Left forelimb (tissue), 1 donor: ENCODE data around the gene OPN5.

ENCODE experiments used
- DNase-seq: peaks from one replicate; pipeline ENCODE4 v3.0.0-alpha.2; 2018; ENCODE audit warnings: low spot score

Gene OPN5

GRCh38 chr6:47788498-47788884, 6.7 kb downstream of the OPN5 start:
- DNase-seq = no peak

- no peak for DNase-seq
Observed at GRCh38 chr6:47789553-47789952, 7.7 kb downstream of the OPN5 start.

GRCh38 chr6:47792216-47792733, 10.4 kb downstream of the OPN5 start:
- DNase-seq = no peak

- DNase-seq = no peak
Observed at GRCh38 chr6:47794577-47795135, 12.8 kb downstream of the OPN5 start.

- DNase-seq = no peak
Observed at GRCh38 chr6:47801984-47802383, 20.2 kb downstream of the OPN5 start.

- DNase-seq = no peak
Observed at GRCh38 chr6:47804821-47805220, 23.0 kb downstream of the OPN5 start.

- DNase-seq = no peak
Observed at GRCh38 chr6:47809873-47810272, 28.0 kb downstream of the OPN5 start.

- no peak for DNase-seq
Observed at GRCh38 chr6:47810885-47811284, 29.1 kb downstream of the OPN5 start.

- no peak for DNase-seq
Observed at GRCh38 chr6:47811443-47811842, 29.6 kb downstream of the OPN5 start.

- no peak for DNase-seq
Observed at GRCh38 chr6:47817749-47818148, 35.9 kb downstream of the OPN5 start.

- DNase-seq = no peak
Observed at GRCh38 chr6:47819461-47819860, 37.6 kb downstream of the OPN5 start.

- DNase-seq = no peak
Observed at GRCh38 chr6:47822856-47823554, 41.2 kb downstream of the OPN5 start.

- DNase-seq = no peak
Observed at GRCh38 chr6:47832386-47833100, 50.7 kb downstream of the OPN5 start.

GRCh38 chr6:47834196-47834595, 52.4 kb downstream of the OPN5 start:
- DNase-seq = no peak

- DNase-seq = no peak
Observed at GRCh38 chr6:47836046-47836445, 54.2 kb downstream of the OPN5 start.

GRCh38 chr6:47836639-47837038, 54.8 kb downstream of the OPN5 start:
- DNase-seq = no peak

GRCh38 chr6:47839645-47840044, 57.8 kb downstream of the OPN5 start:
- DNase-seq = no peak

- DNase-seq = no peak
Observed at GRCh38 chr6:47844881-47845280, 63.0 kb downstream of the OPN5 start.

- no peak for DNase-seq
Observed at GRCh38 chr6:47846752-47847151, 64.9 kb downstream of the OPN5 start.

- no peak for DNase-seq
Observed at GRCh38 chr6:47851091-47851490, 69.3 kb downstream of the OPN5 start.

GRCh38 chr6:47852727-47853126, 70.9 kb downstream of the OPN5 start:
- no peak for DNase-seq

GRCh38 chr6:47853766-47854165, 71.9 kb downstream of the OPN5 start:
- DNase-seq = no peak

GRCh38 chr6:47854971-47855370, 73.1 kb downstream of the OPN5 start:
- no peak for DNase-seq
